ENCODE results near the gene KMT2C. TPM values are rescaled to one million over a fixed set of nuclear protein-coding genes. Genes with fewer than 3 reads are reported as not detected.

The KMT2C gene
- total and polyA plus RNA-seq, 2 of the 8 experiments (the other 6 are each of a cell fraction or from before 2014, with no cell fraction given): 9.1 to 40.8 TPM

DNA sequence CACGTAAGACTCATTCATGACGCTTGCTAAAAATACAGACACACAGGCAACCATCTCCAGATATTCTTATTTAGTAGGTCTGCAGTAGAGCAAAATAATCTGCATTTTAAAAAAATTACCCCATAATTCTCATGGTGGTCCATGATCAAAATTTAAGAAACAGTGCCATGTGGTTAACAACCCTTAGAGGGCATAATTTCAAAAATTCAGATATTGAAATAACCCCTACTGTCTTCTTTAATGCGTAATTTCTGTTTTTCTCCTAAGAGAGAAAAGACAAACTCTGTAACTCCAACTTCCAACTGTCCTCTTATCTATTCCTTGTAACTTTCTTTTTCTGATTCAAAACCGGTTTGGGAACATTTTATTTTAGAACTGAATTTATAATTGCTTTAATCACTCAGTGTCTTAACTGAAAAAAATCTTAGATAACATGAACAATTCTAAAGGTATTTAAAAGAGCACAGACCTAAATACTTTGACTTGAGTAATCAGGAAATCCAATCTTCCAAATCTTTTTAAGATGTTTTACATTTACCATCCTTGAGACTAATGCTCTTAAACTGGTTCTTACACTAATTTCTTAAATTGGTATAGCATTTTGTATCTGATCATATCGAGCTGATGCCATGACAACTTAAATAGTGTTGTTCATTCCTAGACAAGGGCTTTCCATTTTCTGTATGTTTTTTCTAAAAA, 262.3 kb downstream of the KMT2C start:
- Histone ChIP-seq H3K14ac (ENCODE audit: insufficient read length) (no peak overlapping the region), H4K20me1 (replicated peaks in 1 of 2; ENCODE audit: control insufficient read depth in 1 of 2, insufficient read depth in 2 of 2, low read length in 2 of 2) (peaks cover 0 to 2% of the 10 kb centered on the region in 2 experiments), H3K4ac (replicated peaks; ENCODE audit: insufficient read length, low read depth, low read length) (no peak overlapping the region), H3K79me1 (ENCODE audit: low read depth, low read length) (no peaks in the 10 kb centered on the region), H3K9ac (replicated peaks in 1 of 4; ENCODE audit: extremely low read depth in 1 of 4, low read depth in 3 of 4, low read length in 3 of 4) (no peak overlapping the region), H3K4me2 (ENCODE audit: insufficient read depth in 1 of 2, low read depth in 2 of 2, low read length in 2 of 2) (no peak overlapping the region), H3K27ac (ENCODE audit: low read depth, low read length) (no peak overlapping the region), H2BK120ac (replicated peaks; ENCODE audit: low read depth, low read length) (no peak overlapping the region), H4K91ac (replicated peaks; ENCODE audit: insufficient read length, low read length) (no peak overlapping the region), H3K56ac (replicated peaks; ENCODE audit: insufficient read length, low read depth, low read length) (no peak overlapping the region), H3K4me3 (ENCODE audit: extremely low read depth in 1 of 4, insufficient read depth in 2 of 4, low read depth in 3 of 4, low read length in 4 of 4) (no peak overlapping the region), H4K8ac (ENCODE audit: extremely low read depth, insufficient read depth, low read length) (no peak overlapping the region), H2BK20ac (ENCODE audit: low read length) (no peak overlapping the region), H2AFZ (ENCODE audit: low read length) (no peak overlapping the region), H3K79me2 (ENCODE audit: control insufficient read depth in 1 of 2, insufficient read depth in 2 of 2, low read length in 2 of 2) (no peaks in the 10 kb centered on the region), H3K18ac (ENCODE audit: extremely low read depth, low read length) (no peak overlapping the region), H3K27me3 (replicated peaks in 1 of 4; ENCODE audit: control insufficient read depth in 3 of 4, extremely low read depth in 1 of 4, insufficient read depth in 3 of 4, low read length in 3 of 4) (no peaks in the 10 kb centered on the region), H2BK5ac (ENCODE audit: low read depth, low read length) (no peak overlapping the region), H3K9me3 (ENCODE audit: insufficient read depth in 2 of 2, low read depth in 1 of 2, low read length in 1 of 2) (no peaks in the 10 kb centered on the region), H3K36me3 (ENCODE audit: control insufficient read depth in 2 of 4, insufficient read depth in 4 of 4, low read length in 3 of 4) (peaks cover 0 to 42% (median 16%) of the 10 kb centered on the region in 4 experiments; a peak in 7 of 8 replicates), H3K23me2 (ENCODE audit: low read depth, low read length) (no peaks in the 10 kb centered on the region), H2BK15ac (ENCODE audit: low read length) (no peak overlapping the region), H3K23ac (ENCODE audit: insufficient read length) (no peak overlapping the region), H4K5ac (ENCODE audit: insufficient read length, low read depth, low read length) (no peak overlapping the region), H3K4me1 (replicated peaks in 1 of 4; ENCODE audit: control insufficient read depth in 3 of 4, insufficient read depth in 4 of 4, low read length in 3 of 4) (no peaks in the 10 kb centered on the region), H2AK5ac (ENCODE audit: low read depth, low read length) (no peak overlapping the region), H2BK12ac (ENCODE audit: low read depth, low read length) (no peak overlapping the region)
- WGBS, 2 experiments (ENCODE audit: extremely low coverage in 1 of 2, insufficient coverage in 1 of 2, insufficient read length in 1 of 2, insufficient replicate concordance in 2 of 2, low coverage in 1 of 2, low lambda C conversion rate in 2 of 2, missing lambda C conversion rate in 1 of 2): 91% methylated on average over 5 of the region's 5 CpGs; no CpG with 5 or more reads in 1 of the 2 experiments
- ChIA-PET POLR2A (ENCODE audit: partially characterized antibody) (no interaction called here), CTCF (ENCODE audit: partially characterized antibody) (no interaction called here)
- FAIRE-seq: no peak
- DNase-seq (ENCODE audit: low read depth in 1 of 2, low spot score in 2 of 2): no peak
- no peak for TF ChIP-seq SP4 (IDR thresholded peaks at IDR 0.05; ENCODE audit: low read length)
- no peak for TF ChIP-seq BCL11A (IDR thresholded peaks at IDR 0.05; ENCODE audit: low read depth in 2 of 2, low read length in 2 of 2)

Measured in H1 (cell line).